Gastroesophageal sphincter (tissue), 4 donors: ENCODE results near the gene ZNF804B. TPM values are rescaled to one million over a fixed set of nuclear protein-coding genes. Genes with fewer than 3 reads are reported as not detected.

Experiments
- ATAC-seq: fragments of 150-250 bp; one replicate; pipeline ENCODE4 v1.9.1; 2016; ENCODE audit warnings: mild to moderate bottlenecking, moderate library complexity
- H3K27ac ChIP-seq, 4 donors: fragments of 200-600 bp; sonication (generic) in 3 of 4; 1 replicate in 3 of 4; 2 replicates in 1 of 4; pipeline ENCODE4 v1.5.1; 2016 to 2019
- H3K27me3 ChIP-seq: fragments of 200-600 bp; sonication (generic); one replicate; pipeline ENCODE4 v1.5.1; 2019
- H3K36me3 ChIP-seq, 2 donors: fragments of 200-600 bp; sonication (generic); one replicate each; pipeline ENCODE4 v1.5.1; 2019; ENCODE audit warnings: control low read depth in 1 of 2
- H3K4me1 ChIP-seq, 3 donors: fragments of 200-600 bp; sonication (generic); 1 replicate in 2 of 3; 2 replicates in 1 of 3; pipeline ENCODE4 v1.5.1; 2016 to 2019; ENCODE audit warnings: control low read depth in 2 of 3
- H3K4me3 ChIP-seq, 2 donors: fragments of 200-600 bp; sonication (generic); one replicate each; pipeline ENCODE4 v1.5.1; 2019; ENCODE audit warnings: mild to moderate bottlenecking in 1 of 2, moderate library complexity in 1 of 2
- H3K9me3 ChIP-seq, 3 donors: fragments of 200-600 bp; sonication (generic); one replicate each; pipeline ENCODE4 v1.5.1; 2017 to 2019; ENCODE audit warnings: control low read depth in 2 of 3
- CTCF ChIP-seq, 4 experiments: fragments of 200-600 bp in 2 of 4; fragments of 450-650 bp in 2 of 4; sonication (generic) in 1 of 4; IDR thresholded peaks; one replicate each; pipeline ENCODE4 v1.5.1; 2017 to 2019; ENCODE audit warnings: antibody characterized with exemption in 4 of 4, mild to moderate bottlenecking in 2 of 4, moderate library complexity in 2 of 4
- EP300 ChIP-seq: sonication (generic); formaldehyde crosslinking; IDR thresholded peaks from one replicate; pipeline ENCODE4 v1.6.1; 2017; ENCODE audit warnings: antibody characterized with exemption, mild to moderate bottlenecking
- POLR2A ChIP-seq, 2 donors: fragments of 450-650 bp; IDR thresholded peaks; one replicate each; pipeline ENCODE4 v1.6.1; 2017; ENCODE audit warnings: antibody characterized with exemption in 2 of 2, mild to moderate bottlenecking in 2 of 2, moderate library complexity in 1 of 2
- POLR2AphosphoS5 ChIP-seq: sonication (generic); formaldehyde crosslinking; IDR thresholded peaks from one replicate; pipeline ENCODE4 v1.6.1; 2017; ENCODE audit warnings: antibody characterized with exemption
- WGBS, 2 donors: methylation state at CpG; one replicate each; pipeline ENCODE4 v1.1.5; 2018; ENCODE audit warnings: low coverage in 1 of 2; 5-methylcytosine and 5-hydroxymethylcytosine counted together
- total RNA-seq, 4 donors: library from RNA; depleted of rRNA; stranded (reverse); fragments of >200 nt; gene quantifications; one replicate each; pipeline ENCODE4 v1.1.0, GENCODE V29; 2016

The ZNF804B gene
- total RNA-seq, 4 donors from 2014 or later, result 0.13 TPM; not detected in 3

GRCh38 chr7:88757371-88757770 is 2.1 kb upstream of the ZNF804B start:
- peaks cover 0 to 17% (median 16%) of the 10 kb centered on the region in 3 donors for H3K4me1 ChIP-seq
- 90 to 93% methylated on average over 2 of the region's 2 CpGs for WGBS, 2 donors
- ATAC-seq, result no peak
- no peak overlapping the region for H3K4me3 ChIP-seq
- H3K9me3 ChIP-seq, result no peaks in the 10 kb centered on the region
- H3K27me3 ChIP-seq, result peaks cover 72% of the 10 kb centered on the region
- TF ChIP-seq POLR2AphosphoS5, result no peak
- no peak for TF ChIP-seq CTCF (IDR thresholded peaks at IDR 0.05)
- TF ChIP-seq EP300, result no peak
- no peak for TF ChIP-seq POLR2A (IDR thresholded peaks at IDR 0.05)
- no peak overlapping the region for H3K27ac ChIP-seq
- H3K36me3 ChIP-seq, result no peaks in the 10 kb centered on the region

DNA sequence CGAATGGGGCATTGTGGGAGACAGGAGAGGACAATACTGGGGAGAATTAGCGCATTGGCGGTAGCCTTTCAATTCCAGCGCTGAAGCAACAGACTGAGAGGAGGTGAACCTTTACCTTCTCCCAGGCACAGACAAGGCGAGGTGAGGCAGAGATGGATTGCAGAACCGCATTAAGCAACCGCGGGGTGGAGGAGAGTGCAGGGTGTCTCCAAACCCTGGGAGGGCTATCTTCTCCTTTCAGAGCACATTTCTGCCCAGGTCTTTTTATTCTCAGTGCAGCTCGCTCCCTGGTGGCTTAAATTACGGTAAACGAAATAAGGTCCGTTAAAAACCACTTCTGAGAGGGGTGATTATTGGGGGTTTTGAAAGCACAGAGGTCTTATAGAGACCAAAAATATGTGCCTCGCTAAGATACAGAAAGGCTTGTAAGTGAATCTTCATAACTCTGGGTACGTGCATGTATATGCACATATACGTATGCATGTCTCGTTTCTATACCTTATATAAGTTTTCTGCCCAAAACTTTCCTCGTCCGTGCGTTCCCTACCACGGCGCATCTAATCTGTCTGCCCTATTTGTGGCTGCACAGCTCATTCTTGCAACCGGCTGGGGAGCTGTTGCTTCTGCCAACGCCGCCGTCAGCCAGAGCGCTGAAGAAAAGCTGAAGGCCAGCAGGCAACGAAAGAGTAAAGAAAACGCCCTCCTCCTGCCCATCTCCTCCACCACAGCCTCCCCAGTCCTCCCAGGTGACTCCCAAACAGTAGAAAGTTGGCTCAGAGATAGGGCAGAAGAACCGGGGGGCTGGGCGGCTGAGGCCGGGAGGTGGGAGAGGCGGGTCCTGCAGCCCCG is 895 bp upstream of the ZNF804B start:
- ATAC-seq, result peak; percentile 13

DNA sequence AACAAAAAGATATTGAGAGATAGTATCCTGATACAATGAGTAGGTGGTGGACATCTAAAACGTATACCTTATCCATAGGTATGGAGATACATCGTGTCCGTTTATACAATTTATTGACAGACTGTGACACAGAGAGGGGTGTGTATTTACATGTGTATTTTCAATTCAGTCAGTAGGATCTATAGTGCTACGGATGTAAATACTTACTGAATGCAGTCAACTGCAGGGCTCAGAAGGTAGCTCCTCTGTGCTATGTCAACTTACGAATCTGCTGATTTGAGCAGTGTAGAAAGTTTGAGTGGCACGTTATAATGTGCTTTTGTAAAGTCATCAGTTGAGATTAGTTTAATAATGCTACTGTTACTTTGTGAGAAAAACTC is 626 bp downstream of the ZNF804B start:
- WGBS, 2 donors, result 29 to 38% methylated on average over 6 of the region's 6 CpGs
- H3K4me3 ChIP-seq, result no peak overlapping the region
- no peak for TF ChIP-seq CTCF (IDR thresholded peaks at IDR 0.05)
- TF ChIP-seq POLR2A (IDR thresholded peaks at IDR 0.05), result no peak
- TF ChIP-seq POLR2AphosphoS5, result no peak
- no peak for TF ChIP-seq EP300
- H3K27ac ChIP-seq, result no peak overlapping the region
- H3K9me3 ChIP-seq, result no peaks in the 10 kb centered on the region
- H3K4me1 ChIP-seq, result peaks cover 0 to 17% (median 16%) of the 10 kb centered on the region in 3 donors
- no peak for ATAC-seq
- H3K27me3 ChIP-seq, result peaks cover 58% of the 10 kb centered on the region
- H3K36me3 ChIP-seq, result no peaks in the 10 kb centered on the region

More for the DNA sequence above, 895 bp upstream of the ZNF804B start:
- TF ChIP-seq POLR2A (IDR thresholded peaks at IDR 0.05) (no peak), CTCF (IDR thresholded peaks at IDR 0.05) (no peak), EP300 (no peak), POLR2AphosphoS5 (no peak)
- Histone ChIP-seq H3K4me3 (peak overlapping the region; percentile 6 to 47), H3K27me3 (peaks cover 62% of the 10 kb centered on the region), H3K36me3 (no peaks in the 10 kb centered on the region), H3K27ac (no peak overlapping the region), H3K4me1 (peaks cover 0 to 17% (median 16%) of the 10 kb centered on the region in 3 donors), H3K9me3 (no peaks in the 10 kb centered on the region)
- 7 to 8% methylated on average over 21 to 22 of the region's 33 CpGs for WGBS, 2 donors

DNA sequence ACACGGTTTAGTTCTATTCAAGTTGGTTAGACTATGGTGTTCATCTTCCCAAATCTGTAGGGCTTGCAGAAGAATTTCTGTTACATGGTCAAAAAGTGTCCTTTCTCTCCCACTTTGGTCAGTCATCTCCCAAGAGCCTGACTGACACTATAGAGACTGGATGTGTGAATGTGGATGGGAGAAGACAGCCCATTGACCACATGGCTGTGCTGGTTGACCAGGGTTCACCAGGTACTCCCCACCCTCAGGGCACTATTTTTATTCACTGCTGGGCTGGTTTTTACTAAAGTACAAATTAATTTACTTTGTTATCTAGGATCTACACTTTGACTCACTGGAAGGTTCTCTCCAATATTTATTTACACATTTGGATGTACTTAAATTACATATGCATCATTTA is 2.3 kb downstream of the ZNF804B start:
- Histone ChIP-seq H3K27ac (no peak overlapping the region), H3K27me3 (peaks cover 42% of the 10 kb centered on the region), H3K9me3 (no peaks in the 10 kb centered on the region), H3K4me3 (no peak overlapping the region), H3K4me1 (peaks cover 0 to 17% (median 16%) of the 10 kb centered on the region in 3 donors), H3K36me3 (no peaks in the 10 kb centered on the region)
- TF ChIP-seq POLR2AphosphoS5, result no peak
- no peak for ATAC-seq
- WGBS, 2 donors, result 67 to 71% methylated on average over 1 of the region's 1 CpG

GRCh38 chr7:88771417-88771816 is 11.9 kb downstream of the ZNF804B start:
- WGBS, 2 donors, result 84 to 90% methylated on average over 1 of the region's 1 CpG

More at GRCh38 chr7:88771417-88771816, 11.9 kb downstream of the ZNF804B start:
- H3K27ac ChIP-seq, result no peak overlapping the region
- TF ChIP-seq EP300, result no peak
- no peak for TF ChIP-seq POLR2AphosphoS5
- TF ChIP-seq CTCF (IDR thresholded peaks at IDR 0.05), result no peak
- no peak for TF ChIP-seq POLR2A (IDR thresholded peaks at IDR 0.05)
- no peak for ATAC-seq
- no peaks in the 10 kb centered on the region for H3K4me1 ChIP-seq
- no peak overlapping the region for H3K4me3 ChIP-seq
- no peaks in the 10 kb centered on the region for H3K9me3 ChIP-seq
- H3K27me3 ChIP-seq, result no peaks in the 10 kb centered on the region
- H3K36me3 ChIP-seq, result no peaks in the 10 kb centered on the region
